ENCODE data around the gene SPATA13. TPM values are rescaled to one million over a fixed set of nuclear protein-coding genes. Genes with fewer than 3 reads are reported as not detected.

SPATA13 gene
- total and polyA plus RNA-seq, 10 of the 15 experiments (the other 5 are each of a cell fraction or from before 2014, with no cell fraction given): 2.4 to 11.1 (median 10.2) TPM

- Histone ChIP-seq H3K79me2 (ENCODE audit: control insufficient read depth, insufficient read depth, low read length) (no peaks in the 10 kb centered on the region), H3K4me1 (ENCODE audit: control insufficient read depth, insufficient read depth, low read length) (no peaks in the 10 kb centered on the region), H3K9me3 (replicated peaks; ENCODE audit: control insufficient read depth, insufficient read depth, low read length) (no peaks in the 10 kb centered on the region; the same call in 2 of the 3 replicates), H3K9ac (ENCODE audit: control insufficient read depth, insufficient read depth, low read length) (no peak overlapping the region), H3K36me3 (ENCODE audit: control insufficient read depth in 2 of 2, insufficient read depth in 2 of 2, low read length in 1 of 2) (no peaks in the 10 kb centered on the region), H3K27me3 (replicated peaks in 1 of 2; ENCODE audit: control insufficient read depth in 2 of 2, insufficient read depth in 2 of 2, low read length in 1 of 2) (peaks cover 6 to 9% of the 10 kb centered on the region in 2 experiments), H3K4me3 (no peak overlapping the region), H3K4me2 (ENCODE audit: control insufficient read depth, insufficient read depth) (no peak overlapping the region), H4K20me1 (ENCODE audit: control insufficient read depth, insufficient read depth) (no peaks in the 10 kb centered on the region), H3K27ac (ENCODE audit: control insufficient read depth, insufficient read depth) (no peak overlapping the region), H2AFZ (ENCODE audit: control insufficient read depth, low read depth, low read length) (no peak overlapping the region)
- BruUV-seq (replicated peaks): no TSS peak
- RAD21 ChIA-PET (ENCODE audit: unreplicated experiment): no interaction called here
- no peak for DNase-seq (ENCODE audit: low read depth, low spot score)
- 21% methylated on average over 6 of the region's 6 CpGs for WGBS (ENCODE audit: insufficient coverage, insufficient replicate concordance, low lambda C conversion rate, missing lambda C conversion rate)
- FAIRE-seq: no peak
- ATAC-seq: no peak; the same call in 2 of the 3 replicates
- in situ Hi-C loops (cut with MboI) (no loop called here), intact Hi-C loops (cut with micrococcal nuclease; ENCODE audit: unreplicated experiment) (no loop called here)
- CTCF ChIA-PET: no interaction called here
- POLR2A ChIA-PET: no interaction called here
- TF ChIP-seq CREM (IDR thresholded peaks at IDR 0.05; ENCODE audit: low read depth) (no peak), GABPA (IDR thresholded peaks at IDR 0.05; ENCODE audit: low read depth) (no peak), MTA3 (IDR thresholded peaks at IDR 0.05; ENCODE audit: borderline replicate concordance, low read length) (no peak), ZNF24 (IDR thresholded peaks at IDR 0.05) (no peak), ZNF384 (IDR thresholded peaks at IDR 0.05; ENCODE audit: borderline replicate concordance, low read depth, low read length) (no peak), BMI1 (IDR thresholded peaks at IDR 0.05; ENCODE audit: borderline replicate concordance) (no peak), IKZF1 (conservative IDR thresholded peaks at IDR 0.05) (no peak), POLR2AphosphoS2 (IDR thresholded peaks at IDR 0.05; ENCODE audit: low read depth, low read length) (no peak), DPF2 (IDR thresholded peaks at IDR 0.05) (no peak), SUPT20H (IDR thresholded peaks at IDR 0.05; ENCODE audit: borderline replicate concordance, control insufficient read depth, low read depth, low read length) (no peak), SRF (IDR thresholded peaks at IDR 0.05; ENCODE audit: low read depth in 2 of 2, low read length in 2 of 2) (no peak), NFYB (IDR thresholded peaks at IDR 0.05; ENCODE audit: insufficient read depth, low read depth, low read length) (no peak), ZBED1 (IDR thresholded peaks at IDR 0.05; ENCODE audit: borderline replicate concordance) (no peak), BCLAF1 (IDR thresholded peaks at IDR 0.05) (no peak), HDAC6 (IDR thresholded peaks at IDR 0.05; ENCODE audit: unreplicated experiment) (no peak), RB1 (IDR thresholded peaks at IDR 0.05; ENCODE audit: borderline replicate concordance) (no peak), RAD51 (IDR thresholded peaks at IDR 0.05) (no peak)
- TF ChIP-seq, protein P1, sequence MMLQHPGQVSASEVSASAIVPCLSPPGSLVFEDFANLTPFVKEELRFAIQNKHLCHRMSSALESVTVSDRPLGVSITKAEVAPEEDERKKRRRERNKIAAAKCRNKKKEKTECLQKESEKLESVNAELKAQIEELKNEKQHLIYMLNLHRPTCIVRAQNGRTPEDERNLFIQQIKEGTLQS (IDR thresholded peaks at IDR 0.05; ENCODE audit: borderline replicate concordance, extremely low read depth, low read depth, low read length): no peak
- SMC1A ChIA-PET (ENCODE audit: uncharacterized antibody, unreplicated experiment): no interaction called here
Measured at GRCh38 chr13:24148414-24149235, 11.9 kb upstream of the SPATA13 start.

All from GM12878 (cell line).